Measurements from ENCODE around the gene CXXC4. TPM values are rescaled to one million over a fixed set of nuclear protein-coding genes. Genes with fewer than 3 reads are reported as not detected.

CXXC4 gene
- total RNA-seq, 2 donors from 2014 or later: 3.6 to 3.9 TPM

DNA sequence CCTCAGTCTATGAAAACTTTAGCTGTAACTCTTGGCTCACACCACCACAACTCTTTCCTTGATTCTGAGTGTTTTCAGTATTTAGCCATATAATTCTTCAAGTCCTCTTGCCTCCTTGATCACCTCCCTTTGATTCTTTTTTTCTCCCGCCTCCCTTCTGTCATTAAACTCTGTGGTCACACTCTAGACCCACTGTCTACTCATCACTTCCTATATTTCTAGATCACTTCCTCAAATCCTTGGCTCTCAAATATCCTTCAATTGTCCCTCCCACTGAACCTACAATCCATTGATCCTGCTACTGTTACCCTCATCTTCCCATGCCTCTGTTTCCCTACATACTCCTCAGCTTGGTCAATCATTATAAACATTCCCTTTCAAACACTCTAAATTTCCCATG is 12.4 kb upstream of the CXXC4 start:
- no peak for ATAC-seq
- TF ChIP-seq, protein P1, sequence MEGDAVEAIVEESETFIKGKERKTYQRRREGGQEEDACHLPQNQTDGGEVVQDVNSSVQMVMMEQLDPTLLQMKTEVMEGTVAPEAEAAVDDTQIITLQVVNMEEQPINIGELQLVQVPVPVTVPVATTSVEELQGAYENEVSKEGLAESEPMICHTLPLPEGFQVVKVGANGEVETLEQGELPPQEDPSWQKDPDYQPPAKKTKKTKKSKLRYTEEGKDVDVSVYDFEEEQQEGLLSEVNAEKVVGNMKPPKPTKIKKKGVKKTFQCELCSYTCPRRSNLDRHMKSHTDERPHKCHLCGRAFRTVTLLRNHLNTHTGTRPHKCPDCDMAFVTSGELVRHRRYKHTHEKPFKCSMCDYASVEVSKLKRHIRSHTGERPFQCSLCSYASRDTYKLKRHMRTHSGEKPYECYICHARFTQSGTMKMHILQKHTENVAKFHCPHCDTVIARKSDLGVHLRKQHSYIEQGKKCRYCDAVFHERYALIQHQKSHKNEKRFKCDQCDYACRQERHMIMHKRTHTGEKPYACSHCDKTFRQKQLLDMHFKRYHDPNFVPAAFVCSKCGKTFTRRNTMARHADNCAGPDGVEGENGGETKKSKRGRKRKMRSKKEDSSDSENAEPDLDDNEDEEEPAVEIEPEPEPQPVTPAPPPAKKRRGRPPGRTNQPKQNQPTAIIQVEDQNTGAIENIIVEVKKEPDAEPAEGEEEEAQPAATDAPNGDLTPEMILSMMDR (IDR thresholded peaks at IDR 0.05): no peak
- TF ChIP-seq POLR2A (IDR thresholded peaks at IDR 0.05): no peak

DNA sequence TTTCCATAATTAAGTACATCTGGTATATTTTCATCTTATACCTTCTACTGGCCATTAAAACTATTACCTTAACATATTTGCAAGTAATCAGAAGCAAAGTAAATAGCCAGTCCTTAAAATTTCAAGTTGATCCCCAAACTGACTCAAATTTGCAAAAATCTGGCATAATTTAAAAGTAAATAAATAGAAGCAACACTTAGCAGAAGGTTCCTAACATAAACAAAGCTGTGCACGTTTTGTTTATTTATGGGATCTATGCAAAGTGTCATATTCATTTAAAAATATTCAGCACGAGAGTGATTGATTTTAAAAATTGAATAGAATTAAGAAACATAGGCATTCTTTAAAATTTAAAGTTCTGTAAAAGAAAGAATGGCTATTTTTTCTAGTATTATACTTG is 9.8 kb upstream of the CXXC4 start:
- WGBS, 2 donors: 72 to 74% methylated on average over 2 of the region's 2 CpGs
- DNase-seq (no peak), ATAC-seq (no peak)
- TF ChIP-seq POLR2A (IDR thresholded peaks at IDR 0.05): no peak
- TF ChIP-seq, protein P1 (IDR thresholded peaks at IDR 0.05): no peak
- Histone ChIP-seq H3K4me3 (no peak overlapping the region), H3K27me3 (no peaks in the 10 kb centered on the region), H3K36me3 (replicated peaks in 1 of 2; ENCODE audit: insufficient read depth in 1 of 2, low read depth in 2 of 2) (no peaks in the 10 kb centered on the region), H3K27ac (no peak overlapping the region), H3K4me1 (peaks cover 28% of the 10 kb centered on the region), H3K9me3 (no peaks in the 10 kb centered on the region)
- intact Hi-C loops (cut with DNase I): no loop called here

More for the DNA sequence above, 12.4 kb upstream of the CXXC4 start:
- 42 to 91% methylated on average over 1 of the region's 1 CpG for WGBS, 2 donors
- no peak for DNase-seq
- Histone ChIP-seq H3K27ac (no peak overlapping the region), H3K27me3 (no peaks in the 10 kb centered on the region), H3K4me1 (peaks cover 6% of the 10 kb centered on the region), H3K4me3 (no peak overlapping the region), H3K36me3 (replicated peaks in 1 of 2; ENCODE audit: insufficient read depth in 1 of 2, low read depth in 2 of 2) (no peaks in the 10 kb centered on the region), H3K9me3 (no peaks in the 10 kb centered on the region)
- intact Hi-C loops (cut with DNase I): no loop called here

DNA sequence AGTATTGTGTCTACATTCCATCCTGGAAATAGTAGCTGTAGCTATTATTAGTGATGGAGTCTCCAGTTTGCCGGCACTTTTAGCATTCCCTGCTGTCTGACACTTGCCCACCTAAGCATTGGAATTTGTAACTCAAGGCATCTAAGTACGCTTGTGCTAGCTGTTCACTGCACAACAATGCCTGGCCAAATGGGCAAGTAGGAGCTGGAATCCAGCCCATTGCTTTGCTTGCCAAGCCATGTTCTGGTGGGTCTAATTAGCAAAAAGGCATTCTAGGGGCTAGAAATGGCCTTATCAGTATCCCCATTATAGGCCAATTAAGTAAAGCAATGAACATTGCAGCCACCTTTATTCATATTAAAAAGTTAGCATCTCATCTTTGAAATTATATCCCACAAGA is 7.8 kb upstream of the CXXC4 start:
- Histone ChIP-seq H3K4me1 (peaks cover 43% of the 10 kb centered on the region), H3K36me3 (replicated peaks in 1 of 2; ENCODE audit: insufficient read depth in 1 of 2, low read depth in 2 of 2) (no peaks in the 10 kb centered on the region), H3K27me3 (no peaks in the 10 kb centered on the region), H3K9me3 (no peaks in the 10 kb centered on the region), H3K27ac (no peak overlapping the region), H3K4me3 (no peak overlapping the region)
- ATAC-seq: no peak
- intact Hi-C loops (cut with DNase I): no loop called here
- TF ChIP-seq POLR2A (IDR thresholded peaks at IDR 0.05): no peak
- TF ChIP-seq, protein P1 (IDR thresholded peaks at IDR 0.05): no peak
- no peak for DNase-seq
- WGBS, 2 donors: 91 to 95% methylated on average over 2 of the region's 2 CpGs

DNA sequence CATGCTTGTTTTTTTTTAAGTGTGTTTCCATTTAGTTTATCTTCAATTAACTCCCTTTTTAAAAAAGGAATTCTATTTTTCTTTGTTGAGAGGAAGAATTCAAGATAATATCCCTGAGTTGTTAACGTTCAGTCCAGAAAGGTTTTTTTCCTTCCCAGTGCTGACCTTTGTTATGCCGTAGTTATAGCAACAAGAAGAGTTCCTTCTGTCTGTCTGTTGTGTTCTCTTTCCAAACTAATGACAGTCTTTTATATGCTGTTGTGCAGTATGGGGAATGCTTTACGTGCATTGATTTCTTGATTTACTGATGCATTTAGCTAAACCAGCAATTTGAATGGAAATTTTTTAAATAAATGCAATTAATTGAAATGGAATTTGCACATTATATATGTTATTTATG is 6.6 kb upstream of the CXXC4 start:
- H3K9me3 ChIP-seq: no peaks in the 10 kb centered on the region
- TF ChIP-seq POLR2A (IDR thresholded peaks at IDR 0.05): no peak
- TF ChIP-seq, protein P1 (IDR thresholded peaks at IDR 0.05): no peak
- ATAC-seq (peak; percentile 74), DNase-seq (no peak)
- H3K4me1 ChIP-seq: peaks cover 53% of the 10 kb centered on the region
- H3K27ac ChIP-seq: peak overlapping the region in 2 of 4 donors; percentile 77 to 79
- H3K4me3 ChIP-seq: no peak overlapping the region
- no peaks in the 10 kb centered on the region for H3K36me3 ChIP-seq (replicated peaks in 1 of 2; ENCODE audit: insufficient read depth in 1 of 2, low read depth in 2 of 2)
- WGBS, 2 donors: 37% methylated on average over 3 of the region's 3 CpGs
- H3K27me3 ChIP-seq: no peaks in the 10 kb centered on the region
- intact Hi-C loops (cut with DNase I): no loop called here

DNA sequence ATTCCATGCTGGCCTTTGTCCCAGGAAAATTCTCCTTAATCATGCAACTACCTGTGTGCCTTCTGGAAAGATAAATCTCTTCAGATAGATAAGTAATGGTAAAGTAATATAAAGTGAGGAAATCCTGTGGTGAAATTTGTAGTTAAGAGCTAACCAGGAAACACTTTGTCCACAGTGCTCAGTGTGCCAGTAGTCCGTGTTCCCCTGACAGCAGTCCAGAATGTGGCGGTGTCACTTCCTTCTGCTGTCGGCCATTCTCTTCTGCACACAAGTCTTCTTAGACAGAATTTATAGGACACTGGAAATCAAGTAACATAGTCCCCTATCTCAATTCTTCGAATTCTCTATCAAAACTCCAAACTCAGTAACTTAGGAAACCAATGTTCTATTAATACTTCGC is 5.7 kb upstream of the CXXC4 start:
- Histone ChIP-seq H3K4me1 (peaks cover 56% of the 10 kb centered on the region), H3K27me3 (no peaks in the 10 kb centered on the region), H3K27ac (peak overlapping the region; percentile 5 to 79 (median 71)), H3K36me3 (replicated peaks in 1 of 2; ENCODE audit: insufficient read depth in 1 of 2, low read depth in 2 of 2) (no peaks in the 10 kb centered on the region), H3K4me3 (no peak overlapping the region), H3K9me3 (no peaks in the 10 kb centered on the region)
- DNase-seq: peak; percentile 55 to 76 (median 68)
- 29 to 35% methylated on average over 5 of the region's 5 CpGs for WGBS, 2 donors
- TF ChIP-seq POLR2A (IDR thresholded peaks at IDR 0.05): peak in 2 of 3 donors; percentile 19 to 23
- TF ChIP-seq, protein P1 (IDR thresholded peaks at IDR 0.05): no peak
- intact Hi-C loops (cut with DNase I): no loop called here
- ATAC-seq: peak; percentile 90
